Keratinocyte (primary cell): Measurements from ENCODE around the gene FBXO30. TPM values are rescaled to one million over a fixed set of nuclear protein-coding genes. Genes with fewer than 3 reads are reported as not detected.

Experiments used
- DNase-seq: peaks from one replicate; pipeline ENCODE4 v3.0.0-alpha.2; 2011; ENCODE audit warnings: low read depth, missing footprints, low spot score
- FAIRE-seq: peaks from 2 replicates; lab custom pipeline; 2011; peaks lifted over from hg19 to GRCh38; lab: Jason Lieb, UNC
- H2AFZ ChIP-seq: 2 replicates; pipeline ENCODE4 v1.6.0; 2012; ENCODE audit warnings: low read length, control low read depth, inconsistent platforms; ENCODE audit not compliant: control insufficient read depth
- H3K27ac ChIP-seq: 2 replicates; pipeline ENCODE4 v1.5.1; 2011; ENCODE audit warnings: low read length; ENCODE audit not compliant: control insufficient read depth, insufficient read depth
- H3K27me3 ChIP-seq: 3 replicates; pipeline ENCODE4 v1.6.0; 2011; ENCODE audit warnings: low read length; ENCODE audit not compliant: control insufficient read depth, insufficient read depth; ENCODE audit errors: extremely low read depth
- H3K36me3 ChIP-seq, 2 experiments: 2 replicates in 1 of 2; 3 replicates in 1 of 2; pipeline ENCODE4 v1.5.1; 2011; ENCODE audit warnings: low read length in 2 of 2, mild to moderate bottlenecking in 1 of 2; ENCODE audit not compliant: control insufficient read depth in 2 of 2, insufficient read depth in 2 of 2; ENCODE audit errors: extremely low read depth in 1 of 2
- H3K4me1 ChIP-seq: 3 replicates; pipeline ENCODE4 v1.5.1; 2011; ENCODE audit warnings: low read length; ENCODE audit not compliant: control insufficient read depth, insufficient read depth; ENCODE audit errors: extremely low read depth
- H3K4me2 ChIP-seq: 3 replicates; pipeline ENCODE4 v1.6.0; 2011; ENCODE audit warnings: low read depth, low read length; ENCODE audit not compliant: control insufficient read depth, insufficient read depth; ENCODE audit errors: extremely low read depth
- H3K4me3 ChIP-seq, 3 experiments: fragments of 200-600 bp in 1 of 3; sonication (generic) in 1 of 3; 2 replicates in 2 of 3; 3 replicates in 1 of 3; pipeline ENCODE4 v1.5.1; 2011 to 2016; ENCODE audit warnings: low read length in 3 of 3, mild to moderate bottlenecking in 3 of 3, control low read depth in 2 of 3, inconsistent platforms in 1 of 3, low read depth in 1 of 3, mixed read lengths in 1 of 3, mixed run types in 1 of 3, moderate library complexity in 1 of 3; ENCODE audit not compliant: control insufficient read depth in 2 of 3, insufficient read depth in 2 of 3; ENCODE audit errors: extremely low read depth in 1 of 3
- H3K79me2 ChIP-seq: 2 replicates; pipeline ENCODE4 v1.6.0; 2012; ENCODE audit warnings: low read length; ENCODE audit not compliant: control insufficient read depth, insufficient read depth
- H3K9ac ChIP-seq: 3 replicates; pipeline ENCODE4 v1.6.0; 2011; ENCODE audit warnings: low read length; ENCODE audit not compliant: control insufficient read depth, insufficient read depth; ENCODE audit errors: extremely low read depth
- H3K9me1 ChIP-seq: 3 replicates; pipeline ENCODE4 v1.6.0; 2011; ENCODE audit warnings: low read length; ENCODE audit not compliant: control insufficient read depth, insufficient read depth; ENCODE audit errors: extremely low read depth
- H3K9me3 ChIP-seq: 2 replicates; pipeline ENCODE4 v1.5.1; 2012; ENCODE audit warnings: low read depth, low read length; ENCODE audit not compliant: control insufficient read depth
- H4K20me1 ChIP-seq: 3 replicates; pipeline ENCODE4 v1.6.0; 2011; ENCODE audit warnings: low read length; ENCODE audit not compliant: control insufficient read depth, insufficient read depth; ENCODE audit errors: extremely low read depth
- EZH2 ChIP-seq: IDR thresholded peaks from one replicate; pipeline ENCODE4 v1.6.1; 2012; ENCODE audit warnings: inconsistent platforms, mild to moderate bottlenecking, low read length, moderate library complexity
- dilution Hi-C: fragments of 300-500 bp; cut with MboI; formaldehyde crosslinking; loops from one replicate; pipeline ENCODE4 v1.7.0; 2020; ENCODE audit warnings: low sequenced_read_pairs; ENCODE audit not compliant: extremely low pct_ligation_motif_present
- polyA plus RNA-seq, 5 experiments: library from polyadenylated mRNA; depleted of rRNA in 3 of 5; stranded (reverse) in 3 of 5; stranded (forward) in 1 of 5; unstranded in 1 of 5; fragments of >200 nt; gene quantifications; 1 replicate in 1 of 5; 2 replicates in 3 of 5; 3 replicates in 1 of 5; pipeline versions ENCODE4 v1.2.1 to v1.2.3, GENCODE V29; 2011 to 2012; ENCODE audit warnings: missing spikeins in 2 of 5, low read depth in 1 of 5, low replicate concordance in 1 of 5
- TF ChIP-seq, protein P1 (sequence below), 3 experiments: IDR thresholded peaks in 1 of 3; conservative IDR thresholded peaks in 1 of 3; optimal IDR thresholded peaks in 1 of 3; 2 replicates in 2 of 3; 3 replicates in 1 of 3; pipeline versions ENCODE3 to v1.5.1; 2011; ENCODE audit warnings: low read length in 3 of 3, mild to moderate bottlenecking in 3 of 3, moderate library complexity in 2 of 3, control low read depth in 1 of 3, inconsistent platforms in 1 of 3; ENCODE audit not compliant: insufficient read depth in 2 of 3; ENCODE audit errors: extremely low read depth in 1 of 3

Gene FBXO30
- polyA plus RNA-seq, 1 donor (not counting 4 experiments of a cell fraction or from before 2014, with no cell fraction given) = 6.4 TPM

DNA sequence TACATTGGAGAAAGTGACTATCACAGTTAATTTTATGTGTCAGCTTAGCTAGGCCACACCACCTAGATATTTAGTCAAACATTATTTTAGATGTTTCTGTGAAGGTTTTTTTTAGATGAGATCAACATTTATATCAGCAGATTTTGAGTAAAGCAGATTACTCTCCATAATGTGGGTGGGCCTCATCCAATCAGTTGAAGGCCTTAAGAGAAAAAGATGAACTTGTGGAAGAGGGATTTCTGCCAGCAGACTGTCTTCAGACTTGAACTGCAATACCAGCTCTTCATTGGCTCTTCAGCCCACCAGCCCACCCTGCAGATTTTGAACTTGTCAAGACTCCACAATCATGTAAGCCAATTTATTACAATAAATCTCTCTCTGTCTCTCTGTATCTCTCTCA lies 25.1 kb upstream of the FBXO30 start:
- Histone ChIP-seq H3K27ac (no peak overlapping the region), H3K36me3 (no peaks in the 10 kb centered on the region), H3K9ac (no peak overlapping the region), H3K4me3 (no peak overlapping the region), H3K27me3 (no peaks in the 10 kb centered on the region), H3K9me1 (no peaks in the 10 kb centered on the region), H2AFZ (no peak overlapping the region), H4K20me1 (no peaks in the 10 kb centered on the region), H3K79me2 (no peaks in the 10 kb centered on the region), H3K4me1 (peaks cover 16% of the 10 kb centered on the region), H3K9me3 (no peaks in the 10 kb centered on the region), H3K4me2 (no peak overlapping the region)
- dilution Hi-C loops = no loop called here
- FAIRE-seq (peak; percentile 9), DNase-seq (no peak)
- TF ChIP-seq, protein P1, sequence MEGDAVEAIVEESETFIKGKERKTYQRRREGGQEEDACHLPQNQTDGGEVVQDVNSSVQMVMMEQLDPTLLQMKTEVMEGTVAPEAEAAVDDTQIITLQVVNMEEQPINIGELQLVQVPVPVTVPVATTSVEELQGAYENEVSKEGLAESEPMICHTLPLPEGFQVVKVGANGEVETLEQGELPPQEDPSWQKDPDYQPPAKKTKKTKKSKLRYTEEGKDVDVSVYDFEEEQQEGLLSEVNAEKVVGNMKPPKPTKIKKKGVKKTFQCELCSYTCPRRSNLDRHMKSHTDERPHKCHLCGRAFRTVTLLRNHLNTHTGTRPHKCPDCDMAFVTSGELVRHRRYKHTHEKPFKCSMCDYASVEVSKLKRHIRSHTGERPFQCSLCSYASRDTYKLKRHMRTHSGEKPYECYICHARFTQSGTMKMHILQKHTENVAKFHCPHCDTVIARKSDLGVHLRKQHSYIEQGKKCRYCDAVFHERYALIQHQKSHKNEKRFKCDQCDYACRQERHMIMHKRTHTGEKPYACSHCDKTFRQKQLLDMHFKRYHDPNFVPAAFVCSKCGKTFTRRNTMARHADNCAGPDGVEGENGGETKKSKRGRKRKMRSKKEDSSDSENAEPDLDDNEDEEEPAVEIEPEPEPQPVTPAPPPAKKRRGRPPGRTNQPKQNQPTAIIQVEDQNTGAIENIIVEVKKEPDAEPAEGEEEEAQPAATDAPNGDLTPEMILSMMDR (optimal IDR thresholded peaks at IDR 0.05 in 1 of 3, IDR thresholded peaks at IDR 0.05 in 1 of 3, conservative IDR thresholded peaks at IDR 0.05 in 1 of 3; ENCODE audit: extremely low read depth in 1 of 3, insufficient read depth in 2 of 3, low read length in 3 of 3) = no peak
- no peak for TF ChIP-seq EZH2

DNA sequence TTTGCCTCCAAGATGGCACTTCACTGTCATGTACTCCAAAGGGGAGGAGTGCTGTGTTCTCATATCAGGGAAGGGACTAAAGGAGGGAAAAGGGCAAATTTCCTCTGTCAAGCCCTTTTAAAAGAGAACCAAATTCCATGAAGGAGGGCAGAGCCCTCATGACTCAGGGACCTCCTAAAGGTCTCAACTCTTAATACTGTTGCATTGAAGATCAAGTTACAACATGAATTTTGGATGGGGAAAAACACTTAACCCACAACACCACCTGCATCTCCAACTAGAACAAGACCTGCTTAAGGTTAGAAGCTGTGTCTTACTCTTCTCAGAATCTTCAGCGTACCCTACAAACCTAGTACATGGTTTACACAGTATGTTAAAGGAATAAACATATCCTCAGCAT lies 23.7 kb upstream of the FBXO30 start:
- no peak overlapping the region for H3K9ac ChIP-seq
- no peaks in the 10 kb centered on the region for H3K9me1 ChIP-seq
- no peak overlapping the region for H2AFZ ChIP-seq
- FAIRE-seq (peak; percentile 48), DNase-seq (no peak)
- dilution Hi-C loops = no loop called here
- no peaks in the 10 kb centered on the region for H4K20me1 ChIP-seq
- TF ChIP-seq EZH2 = no peak
- TF ChIP-seq, protein P1 (optimal IDR thresholded peaks at IDR 0.05 in 1 of 3, IDR thresholded peaks at IDR 0.05 in 1 of 3, conservative IDR thresholded peaks at IDR 0.05 in 1 of 3; ENCODE audit: extremely low read depth in 1 of 3, insufficient read depth in 2 of 3, low read length in 3 of 3) = no peak
- no peaks in the 10 kb centered on the region for H3K79me2 ChIP-seq
- H3K27me3 ChIP-seq = no peaks in the 10 kb centered on the region
- H3K4me3 ChIP-seq = no peak overlapping the region
- H3K36me3 ChIP-seq = no peaks in the 10 kb centered on the region
- H3K4me1 ChIP-seq = peaks cover 16% of the 10 kb centered on the region
- no peak overlapping the region for H3K27ac ChIP-seq
- H3K9me3 ChIP-seq = no peaks in the 10 kb centered on the region
- no peak overlapping the region for H3K4me2 ChIP-seq
